Stimulated activated CD8-positive, alpha-beta memory T cell treated with anti-CD3 and anti-CD28 coated beads, Interleukin-4, amount 100 ng/mL, for 48 hours (primary cell): ENCODE results near the gene TTLL11.

ENCODE experiments used
- DNase-seq: peaks from one replicate; pipeline ENCODE4 v3.0.0-alpha.2; 2020

The TTLL11 gene

DNA sequence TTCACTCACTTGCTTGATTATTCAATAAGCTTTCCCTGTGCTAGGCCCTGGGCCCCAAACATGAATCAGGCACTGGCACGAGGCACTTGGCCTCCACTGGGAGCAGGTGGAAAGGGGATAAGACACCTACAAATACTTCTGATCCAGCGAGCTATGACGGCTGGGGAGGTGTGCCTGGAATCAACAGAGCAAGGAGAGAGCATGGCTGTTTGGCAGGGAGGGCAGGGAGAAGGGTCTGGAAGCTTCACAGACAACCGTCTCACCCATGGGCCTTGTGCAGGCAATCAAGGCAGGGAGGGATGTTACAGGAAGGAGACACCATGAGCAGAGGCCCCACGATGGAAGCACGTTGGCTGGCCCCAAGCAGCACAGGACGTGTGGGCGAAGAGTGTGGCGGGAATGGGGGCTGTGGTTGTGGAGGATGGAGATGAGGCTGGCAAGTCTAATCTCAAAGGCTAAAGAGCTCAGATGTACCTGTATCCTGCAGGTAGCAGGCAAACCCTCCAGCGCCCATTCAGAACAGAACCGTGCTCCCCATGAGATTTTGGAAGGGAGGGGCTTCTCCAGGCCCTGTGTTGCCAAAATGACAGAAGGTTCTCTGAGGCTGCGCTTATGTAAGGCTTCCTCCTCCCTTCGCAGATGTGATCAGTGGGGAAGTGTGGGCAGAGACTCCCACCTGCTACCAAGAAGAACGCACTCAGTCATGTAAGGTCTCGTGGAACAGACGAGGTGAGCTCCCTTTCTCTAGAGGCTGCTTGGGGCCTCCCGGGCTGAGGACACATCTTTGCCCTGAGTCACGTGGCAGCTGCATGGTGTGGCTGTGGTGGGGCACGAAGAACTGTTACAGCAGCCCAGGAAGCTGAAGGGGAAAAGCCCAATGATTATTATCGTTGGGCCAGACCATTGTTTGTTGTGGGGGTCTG is 252.0 kb downstream of the TTLL11 start:
- DNase-seq, result peak; percentile 49

GRCh38 chr9:121839726-121840500 is 253.2 kb downstream of the TTLL11 start:
- peak; percentile 40 for DNase-seq

- peak; percentile 22 for DNase-seq
These were observed 254.1 kb downstream of the TTLL11 start for GRCh38 chr9:121838746-121839669.

DNA sequence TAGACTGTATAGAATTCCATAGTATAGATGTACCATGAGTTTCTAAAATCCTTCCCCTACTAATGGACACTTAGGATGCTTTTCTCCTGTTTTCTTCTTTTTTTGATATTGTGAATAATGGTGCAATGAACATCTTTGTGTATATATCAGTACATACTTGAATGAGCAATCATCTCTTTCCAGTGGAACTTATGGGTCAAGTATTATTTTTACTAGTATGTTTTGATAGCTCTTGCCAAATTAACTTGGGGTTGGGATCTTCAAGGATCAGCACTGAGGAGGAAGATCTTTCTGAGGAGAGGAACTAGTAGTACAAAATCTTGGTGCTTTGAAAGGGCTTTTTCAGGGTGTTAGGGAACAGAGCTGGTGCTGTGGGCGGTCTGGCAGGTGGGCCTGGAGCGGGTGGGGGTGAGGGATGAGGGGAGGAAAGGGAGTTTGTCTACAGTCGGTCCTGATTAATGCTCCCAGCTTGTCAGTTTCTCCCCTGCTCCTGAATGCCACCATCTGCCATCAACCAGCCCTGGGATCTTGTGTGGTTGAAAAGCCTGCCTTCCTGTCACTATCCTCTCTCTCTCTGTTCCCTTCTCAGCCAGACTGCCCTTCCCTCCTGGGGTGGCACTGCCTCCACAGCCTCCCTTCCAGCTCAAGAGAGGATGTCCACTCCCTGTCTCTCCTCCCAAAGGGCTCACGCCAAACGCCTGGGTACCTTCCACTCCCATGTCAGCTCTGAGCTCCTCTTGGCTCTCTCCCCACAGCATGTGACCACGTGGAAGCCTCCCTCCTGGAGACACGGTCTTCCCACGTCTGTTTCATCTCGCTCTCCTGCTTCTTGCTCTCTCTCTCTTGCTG is 255.8 kb downstream of the TTLL11 start:
- DNase-seq, result no peak

- no peak for DNase-seq
These were observed 256.7 kb downstream of the TTLL11 start for GRCh38 chr9:121836366-121836885.

GRCh38 chr9:121835587-121836365 is 257.3 kb downstream of the TTLL11 start:
- no peak for DNase-seq

DNA sequence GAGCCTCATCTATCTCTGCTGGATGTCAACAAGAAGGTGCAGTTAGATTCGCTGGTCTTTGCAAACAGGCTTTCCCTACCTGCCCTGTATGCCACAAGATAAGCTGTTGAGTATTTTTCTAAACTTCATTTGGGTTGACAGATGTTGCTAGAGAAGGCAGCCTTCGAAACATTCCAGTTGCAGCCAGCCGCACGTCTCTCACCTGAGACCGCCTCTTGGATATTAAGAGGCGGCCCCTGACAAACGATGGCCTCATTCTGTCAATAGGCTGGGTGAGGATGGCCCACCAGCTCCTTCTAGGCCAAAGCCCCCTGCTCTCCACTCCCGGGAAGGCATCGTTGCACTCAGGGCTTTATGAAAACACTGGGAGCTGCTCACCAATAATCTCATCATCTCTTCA is 260.0 kb downstream of the TTLL11 start:
- DNase-seq, result no peak

GRCh38 chr9:121831869-121832268 is 261.2 kb downstream of the TTLL11 start:
- DNase-seq, result no peak

DNA sequence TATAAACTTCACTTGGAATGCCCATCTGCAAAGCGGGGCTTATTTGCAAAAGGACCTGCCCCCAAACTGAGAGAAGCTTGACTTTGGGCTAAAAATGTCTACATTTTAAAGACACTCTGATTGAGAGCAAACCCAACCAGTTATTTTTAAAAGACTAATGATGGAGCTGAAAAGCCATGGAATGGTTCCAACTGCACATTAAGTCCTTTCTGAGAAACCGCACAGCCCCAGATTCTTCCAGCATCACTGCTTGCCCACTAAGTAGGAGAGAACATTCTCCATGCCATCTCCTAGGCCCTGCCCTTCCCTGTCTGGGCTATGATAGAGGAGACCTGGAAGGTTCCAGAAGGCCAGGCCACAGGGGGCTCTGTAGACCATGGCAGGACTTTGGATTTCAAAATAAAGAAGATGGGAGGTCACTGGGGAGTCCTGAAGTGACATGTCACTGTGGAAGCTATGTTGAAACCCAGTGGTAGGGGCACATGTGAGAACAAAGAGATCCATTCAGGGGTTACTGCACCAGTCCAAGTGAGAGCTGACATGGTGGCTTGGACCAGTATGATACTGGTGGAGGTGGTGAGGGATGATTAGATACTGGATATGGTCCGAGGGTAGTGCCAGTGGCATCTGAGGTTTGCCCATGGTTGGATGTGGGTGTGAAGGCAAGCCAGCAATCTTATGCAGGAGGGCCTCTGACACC is 262.5 kb downstream of the TTLL11 start:
- DNase-seq, result no peak

- DNase-seq, result peak; percentile 11
These were observed 265.7 kb downstream of the TTLL11 start for GRCh38 chr9:121827251-121827967.

DNA sequence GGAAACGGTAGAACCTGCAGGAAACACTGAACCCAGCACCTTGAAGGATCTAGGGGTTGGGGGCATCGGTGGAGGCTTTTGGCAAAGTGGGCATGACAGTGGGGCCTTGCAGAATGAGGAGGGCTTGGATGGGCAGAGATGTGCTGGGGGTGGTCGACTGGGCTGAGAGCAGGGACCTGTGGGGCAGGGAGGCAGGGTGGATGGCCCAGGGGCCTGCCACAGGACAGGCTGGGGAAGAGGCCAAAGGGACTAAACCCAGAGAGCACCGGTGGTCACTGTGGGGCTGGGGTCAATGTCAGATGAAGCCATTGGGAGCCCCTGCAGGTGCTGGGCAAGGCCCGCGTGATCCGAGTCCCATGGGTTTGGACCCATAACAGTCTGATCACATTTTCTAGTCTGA is 266.4 kb downstream of the TTLL11 start:
- peak; percentile 11 for DNase-seq

GRCh38 chr9:121825031-121825691 is 267.9 kb downstream of the TTLL11 start:
- peak; percentile 17 for DNase-seq

GRCh38 chr9:121824651-121825030 is 268.5 kb downstream of the TTLL11 start:
- peak; percentile 7 for DNase-seq

- no peak for DNase-seq
These were observed 269.5 kb downstream of the TTLL11 start for GRCh38 chr9:121823451-121824169.

DNA sequence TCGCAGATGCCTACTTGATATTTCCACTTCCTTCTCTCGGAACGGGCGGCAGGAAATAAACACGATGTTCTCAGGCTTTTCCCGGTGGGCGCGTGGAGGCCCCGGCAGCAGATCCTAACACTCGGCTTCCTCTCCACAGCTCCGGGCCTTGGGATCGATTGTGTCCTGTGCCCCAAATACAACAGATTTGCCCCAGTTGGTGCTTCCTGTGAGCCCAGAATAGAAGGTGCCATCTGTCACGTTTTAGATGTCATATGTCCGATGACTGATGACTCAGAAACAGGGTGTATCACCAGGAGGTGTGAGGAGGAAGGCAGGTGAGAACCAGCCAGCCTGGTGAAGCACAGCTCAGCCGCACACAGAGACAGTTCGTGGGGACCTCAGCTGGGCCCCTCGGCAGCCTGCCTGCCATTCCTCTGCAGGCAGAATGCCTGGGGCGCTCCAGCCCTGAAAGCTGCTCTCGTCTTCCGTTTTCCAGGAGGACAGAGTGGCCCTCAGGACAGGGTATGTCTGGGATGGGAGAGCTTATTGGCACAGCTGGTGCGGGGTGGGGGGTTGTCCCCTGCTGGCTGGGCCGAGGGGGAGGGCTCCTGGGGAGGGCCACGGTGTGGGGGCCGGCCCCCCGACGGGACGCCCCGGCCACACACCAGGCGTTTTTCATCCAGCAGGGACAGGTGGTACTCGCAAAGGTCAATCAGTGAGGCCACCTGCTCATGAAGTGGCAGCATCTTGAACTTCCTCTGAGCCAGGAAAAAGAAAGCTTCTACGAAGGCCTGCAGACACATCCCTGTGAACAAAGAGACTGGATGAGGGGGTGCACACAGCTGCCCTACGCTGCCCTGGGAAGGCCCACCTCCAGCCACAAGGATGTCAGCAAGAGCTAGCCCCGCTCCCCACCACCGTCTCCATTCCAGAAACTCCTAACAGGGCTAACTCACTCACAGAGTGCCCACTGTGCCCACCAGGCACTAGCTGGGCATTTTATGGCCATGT is 270.7 kb downstream of the TTLL11 start:
- DNase-seq, result peak; percentile 19

- no peak for DNase-seq
These were observed 271.8 kb downstream of the TTLL11 start for GRCh38 chr9:121821326-121821725.
